ENCODE measurements around the gene TMEM229B.
A peak's percentile ranks its signal among the peaks of the same experiment; 100 is the strongest.

TMEM229B gene

GRCh38 chr14:67515386-67516079 lies 27.0 kb upstream of the TMEM229B start:
- peak overlapping the region; percentile 48 for H3K4me3 ChIP-seq (ENCODE audit: low read length)
- TF ChIP-seq CTCF (conservative IDR thresholded peaks at IDR 0.05; ENCODE audit: low read depth, low read length): no peak
- no peak for DNase-seq (ENCODE audit: low read depth)

GRCh38 chr14:67514650-67515385 lies 26.3 kb upstream of the TMEM229B start:
- no peak for DNase-seq (ENCODE audit: low read depth)
- no peak for TF ChIP-seq CTCF (conservative IDR thresholded peaks at IDR 0.05; ENCODE audit: low read depth, low read length)
- peak overlapping the region; percentile 48 for H3K4me3 ChIP-seq (ENCODE audit: low read length)

DNA sequence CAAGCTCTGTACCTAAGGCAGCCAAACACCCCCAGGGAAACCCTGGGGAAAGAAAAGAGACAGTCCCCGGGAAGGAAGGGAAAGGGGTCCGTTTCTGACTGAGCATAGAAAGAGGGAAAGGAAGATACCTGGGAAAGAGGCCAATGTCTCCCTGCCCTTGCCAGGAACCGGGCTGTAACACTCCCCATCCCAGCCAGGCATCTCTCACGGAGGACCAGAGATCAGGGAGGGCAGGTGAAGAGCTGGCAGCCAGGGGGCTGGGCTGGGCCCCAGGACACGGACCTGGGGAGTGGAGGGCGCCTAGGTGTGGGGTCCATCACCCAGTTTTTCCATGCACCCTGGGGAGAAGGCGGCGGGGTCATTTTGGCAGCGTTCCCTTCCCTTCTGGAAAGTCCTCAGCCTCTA lies 25.7 kb upstream of the TMEM229B start:
- TF ChIP-seq CTCF (conservative IDR thresholded peaks at IDR 0.05; ENCODE audit: low read depth, low read length): no peak
- no peak overlapping the region for H3K4me3 ChIP-seq (ENCODE audit: low read length)
- no peak for DNase-seq (ENCODE audit: low read depth)

GRCh38 chr14:67513631-67514108 lies 25.1 kb upstream of the TMEM229B start:
- no peak for TF ChIP-seq CTCF (conservative IDR thresholded peaks at IDR 0.05; ENCODE audit: low read depth, low read length)
- H3K4me3 ChIP-seq (ENCODE audit: low read length): no peak overlapping the region
- DNase-seq (ENCODE audit: low read depth): no peak

GRCh38 chr14:67512463-67513310 lies 24.2 kb upstream of the TMEM229B start:
- TF ChIP-seq CTCF (conservative IDR thresholded peaks at IDR 0.05; ENCODE audit: low read depth, low read length): no peak
- no peak for DNase-seq (ENCODE audit: low read depth)
- H3K4me3 ChIP-seq (ENCODE audit: low read length): no peak overlapping the region

DNA sequence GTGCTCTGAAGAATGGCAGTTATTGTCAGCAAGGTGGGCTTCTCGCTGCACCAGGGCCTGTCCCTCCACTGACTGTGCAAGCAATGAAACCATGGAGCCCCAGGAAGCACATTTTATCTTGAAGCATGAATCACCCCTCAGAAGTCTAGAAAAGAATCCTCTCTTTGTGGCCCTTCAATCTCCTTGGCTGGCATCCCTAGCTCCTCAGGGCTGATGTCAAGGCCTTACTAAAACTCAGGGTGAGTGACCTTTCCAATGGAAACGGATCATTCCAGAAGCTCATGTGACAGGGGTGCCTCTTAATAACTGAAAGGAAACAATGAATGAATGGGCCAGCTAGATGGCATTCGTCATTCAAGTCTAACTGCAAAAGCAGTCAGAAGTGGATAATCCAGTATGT lies 22.3 kb upstream of the TMEM229B start:
- no peak for TF ChIP-seq CTCF (conservative IDR thresholded peaks at IDR 0.05; ENCODE audit: low read depth, low read length)
- H3K4me3 ChIP-seq (ENCODE audit: low read length): no peak overlapping the region
- no peak for DNase-seq (ENCODE audit: low read depth)

Measured in retinal pigment epithelial cell (primary cell).